SU-DHL-6 (cell line): ENCODE measurements around the gene SYS1.

Source experiments
- H2AFZ ChIP-seq: fragments of 200-600 bp; sonication (generic); 2 replicates; pipeline ENCODE4 v1.6.1; 2014; ENCODE audit warnings: low read depth, mild to moderate bottlenecking, moderate library complexity, mixed read lengths, antibody characterized with exemption, low read length; ENCODE audit not compliant: severe bottlenecking
- H3F3A ChIP-seq: fragments of 200-600 bp; shearing (Covaris generic); 2 replicates; pipeline ENCODE4 v1.6.0; 2016; ENCODE audit warnings: antibody characterized with exemption, mild to moderate bottlenecking; ENCODE audit not compliant: insufficient read depth
- H3K27ac ChIP-seq: fragments of 200-600 bp; sonication (generic); 2 replicates; pipeline ENCODE4 v1.5.1; 2016; ENCODE audit warnings: low read depth, mild to moderate bottlenecking, low read length, moderate library complexity, mixed read lengths
- H3K27me3 ChIP-seq: fragments of 200-600 bp; sonication (generic), shearing (Covaris generic); 2 replicates; pipeline ENCODE4 v1.6.0; 2014; ENCODE audit warnings: mild to moderate bottlenecking, low read length
- H3K36me3 ChIP-seq: fragments of 200-600 bp; sonication (generic); 2 replicates; pipeline ENCODE4 v1.6.1; 2014; ENCODE audit warnings: mild to moderate bottlenecking, low read length, mixed read lengths
- H3K4me2 ChIP-seq: fragments of 300-600, 200-600 bp; shearing (Covaris generic), sonication (generic); 2 replicates; pipeline ENCODE4 v1.6.0; 2014; ENCODE audit warnings: low read length, low read depth, mild to moderate bottlenecking; ENCODE audit not compliant: poor library complexity, severe bottlenecking
- H3K4me3 ChIP-seq: fragments of 200-600 bp; sonication (generic); 2 replicates; pipeline ENCODE4 v1.5.1; 2014; ENCODE audit warnings: antibody characterized with exemption, low read length, mild to moderate bottlenecking, mixed read lengths; ENCODE audit not compliant: insufficient read depth, poor library complexity, severe bottlenecking
- H3K79me2 ChIP-seq: fragments of 200-600 bp; sonication (generic); 2 replicates; pipeline ENCODE4 v1.6.1; 2014; ENCODE audit warnings: mild to moderate bottlenecking, low read length, moderate library complexity; ENCODE audit not compliant: insufficient read depth
- H3K9ac ChIP-seq: fragments of 200-600 bp; sonication (generic); 2 replicates; pipeline ENCODE4 v1.7.0; 2014; ENCODE audit warnings: mild to moderate bottlenecking, low read length
- H3K9me2 ChIP-seq: fragments of 200-600 bp; sonication (generic); replicated peaks from 2 replicates; pipeline ENCODE4 v1.6.1; 2014; ENCODE audit warnings: low read length; ENCODE audit not compliant: insufficient read depth
- H3K9me3 ChIP-seq: fragments of 200-600 bp; sonication (generic); 2 replicates; pipeline ENCODE4 v1.6.1; 2014; ENCODE audit warnings: low read length, mixed read lengths; ENCODE audit not compliant: insufficient read depth
- H4K20me1 ChIP-seq: fragments of 200-600 bp; sonication (generic); 2 replicates; pipeline ENCODE4 v1.6.1; 2014; ENCODE audit warnings: low read depth, mild to moderate bottlenecking, antibody characterized with exemption, low read length, moderate library complexity, mixed read lengths
- EZH2phosphoT487 ChIP-seq: fragments of 200-600 bp; sonication (generic), shearing (Covaris generic); conservative IDR thresholded peaks from 2 replicates; pipeline ENCODE4 v1.6.1; 2018; ENCODE audit warnings: mild to moderate bottlenecking, antibody characterized with exemption, low read length, moderate library complexity, mixed read lengths
- TF ChIP-seq, protein P1 (sequence below): fragments of 200-600 bp; sonication (generic); IDR thresholded peaks from one replicate; pipeline ENCODE4 v1.5.1; 2017; ENCODE audit warnings: antibody characterized with exemption, mild to moderate bottlenecking, low read length, moderate library complexity; ENCODE audit not compliant: insufficient read depth, poor library complexity, severe bottlenecking

SYS1 gene

DNA sequence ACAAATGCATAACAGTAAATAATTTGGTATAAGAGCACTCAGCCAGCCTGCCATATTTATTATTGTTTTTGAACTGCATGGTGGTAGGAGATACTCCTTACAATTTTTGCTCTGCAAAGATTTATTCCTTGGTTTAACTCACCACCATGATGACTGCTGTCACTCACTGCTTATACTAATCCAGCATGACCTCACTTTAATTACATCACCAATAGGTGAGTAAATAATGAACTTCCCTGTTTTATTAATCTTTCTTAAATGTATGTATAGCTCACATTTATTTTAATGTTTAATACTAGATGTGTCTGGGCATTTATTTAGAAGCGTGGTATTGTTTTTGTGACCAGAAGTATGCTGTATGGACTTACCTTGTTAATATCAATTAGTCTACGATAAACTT, 28.0 kb downstream of the SYS1 start:
- H4K20me1 ChIP-seq, result no peaks in the 10 kb centered on the region
- TF ChIP-seq, protein P1, sequence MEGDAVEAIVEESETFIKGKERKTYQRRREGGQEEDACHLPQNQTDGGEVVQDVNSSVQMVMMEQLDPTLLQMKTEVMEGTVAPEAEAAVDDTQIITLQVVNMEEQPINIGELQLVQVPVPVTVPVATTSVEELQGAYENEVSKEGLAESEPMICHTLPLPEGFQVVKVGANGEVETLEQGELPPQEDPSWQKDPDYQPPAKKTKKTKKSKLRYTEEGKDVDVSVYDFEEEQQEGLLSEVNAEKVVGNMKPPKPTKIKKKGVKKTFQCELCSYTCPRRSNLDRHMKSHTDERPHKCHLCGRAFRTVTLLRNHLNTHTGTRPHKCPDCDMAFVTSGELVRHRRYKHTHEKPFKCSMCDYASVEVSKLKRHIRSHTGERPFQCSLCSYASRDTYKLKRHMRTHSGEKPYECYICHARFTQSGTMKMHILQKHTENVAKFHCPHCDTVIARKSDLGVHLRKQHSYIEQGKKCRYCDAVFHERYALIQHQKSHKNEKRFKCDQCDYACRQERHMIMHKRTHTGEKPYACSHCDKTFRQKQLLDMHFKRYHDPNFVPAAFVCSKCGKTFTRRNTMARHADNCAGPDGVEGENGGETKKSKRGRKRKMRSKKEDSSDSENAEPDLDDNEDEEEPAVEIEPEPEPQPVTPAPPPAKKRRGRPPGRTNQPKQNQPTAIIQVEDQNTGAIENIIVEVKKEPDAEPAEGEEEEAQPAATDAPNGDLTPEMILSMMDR, result no peak
- TF ChIP-seq EZH2phosphoT487, result no peak
- no peaks in the 10 kb centered on the region for H3K9me2 ChIP-seq
- H3K27ac ChIP-seq, result no peak overlapping the region
- no peak overlapping the region for H2AFZ ChIP-seq
- no peak overlapping the region for H3K9ac ChIP-seq
- H3K9me3 ChIP-seq, result no peaks in the 10 kb centered on the region
- no peaks in the 10 kb centered on the region for H3K79me2 ChIP-seq
- no peak overlapping the region for H3K4me2 ChIP-seq
- no peaks in the 10 kb centered on the region for H3F3A ChIP-seq
- H3K27me3 ChIP-seq, result no peaks in the 10 kb centered on the region
- H3K4me3 ChIP-seq, result no peak overlapping the region
- H3K36me3 ChIP-seq, result no peaks in the 10 kb centered on the region

DNA sequence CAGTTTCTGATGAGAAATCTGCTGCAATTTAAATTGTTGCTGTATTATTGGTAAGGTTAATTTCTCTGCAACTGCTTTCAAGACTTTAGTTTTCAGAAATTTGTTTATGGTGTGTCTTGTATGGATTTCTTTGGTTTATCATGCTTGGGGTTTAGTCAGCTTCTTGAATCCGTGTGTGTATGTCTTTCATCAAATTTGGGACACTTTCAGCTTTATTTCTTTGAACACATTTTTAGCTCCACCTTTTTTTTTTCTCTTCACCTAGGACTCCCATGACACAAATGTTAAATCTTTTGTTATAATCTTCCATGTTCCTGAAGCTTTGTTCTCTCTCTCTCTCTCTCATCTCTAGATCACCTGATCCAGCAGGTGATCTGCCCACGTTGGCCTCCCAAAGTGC, 28.6 kb downstream of the SYS1 start:
- H3K9me2 ChIP-seq, result no peaks in the 10 kb centered on the region
- H3F3A ChIP-seq, result no peaks in the 10 kb centered on the region
- no peaks in the 10 kb centered on the region for H3K27me3 ChIP-seq

DNA sequence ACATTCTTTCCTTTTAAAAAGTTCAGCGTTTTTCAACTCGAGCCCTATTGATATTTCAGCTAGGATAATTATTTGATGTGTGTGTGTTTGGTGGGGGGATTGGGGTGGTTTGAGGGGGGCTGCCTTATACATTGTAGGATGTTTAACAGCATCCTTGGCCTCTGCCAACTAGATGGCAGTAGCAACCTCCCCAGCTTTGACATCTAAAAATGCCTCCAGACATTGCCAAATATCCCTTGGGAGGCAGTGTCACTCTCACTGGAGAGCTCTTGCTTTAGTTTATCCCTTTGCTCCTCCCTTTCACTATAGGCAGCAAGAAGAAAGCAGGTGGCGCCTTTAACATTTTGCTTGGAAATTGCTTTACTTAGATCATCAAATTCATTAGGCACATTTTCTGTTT, 29.8 kb downstream of the SYS1 start:
- H3K9me3 ChIP-seq, result no peaks in the 10 kb centered on the region
- H4K20me1 ChIP-seq, result no peaks in the 10 kb centered on the region
- H3K9ac ChIP-seq, result no peak overlapping the region
- H3K36me3 ChIP-seq, result no peaks in the 10 kb centered on the region
- H3K27me3 ChIP-seq, result no peaks in the 10 kb centered on the region
- no peaks in the 10 kb centered on the region for H3K79me2 ChIP-seq
- H3K27ac ChIP-seq, result no peak overlapping the region
- no peak overlapping the region for H3K4me3 ChIP-seq
- TF ChIP-seq, protein P1, result no peak
- no peak for TF ChIP-seq EZH2phosphoT487
- no peak overlapping the region for H2AFZ ChIP-seq
- H3F3A ChIP-seq, result no peaks in the 10 kb centered on the region
- no peaks in the 10 kb centered on the region for H3K9me2 ChIP-seq
- H3K4me2 ChIP-seq, result no peak overlapping the region

More for the DNA sequence above, 28.6 kb downstream of the SYS1 start:
- Histone ChIP-seq H3K27ac (no peak overlapping the region), H4K20me1 (no peaks in the 10 kb centered on the region), H3K9me3 (no peaks in the 10 kb centered on the region), H3K79me2 (no peaks in the 10 kb centered on the region), H3K9ac (no peak overlapping the region), H3K4me2 (no peak overlapping the region), H2AFZ (no peak overlapping the region), H3K36me3 (no peaks in the 10 kb centered on the region), H3K4me3 (no peak overlapping the region)
- TF ChIP-seq EZH2phosphoT487, result no peak
- TF ChIP-seq, protein P1, result no peak
